Umbilical cord (tissue), 2 donors: ENCODE measurements around the gene TNFRSF14. TPM values are rescaled to one million over a fixed set of nuclear protein-coding genes. Genes with fewer than 3 reads are reported as not detected.
"Not testable (repeated sequence)": the region's sequence is repeated elsewhere in the genome, so short reads cannot be mapped to it uniquely, and the experiment has no call there.

Experiments used
- DNase-seq: peaks from one replicate; pipeline ENCODE4 v3.0.0-alpha.2; 2015; ENCODE audit warnings: low spot score
- total RNA-seq: library from RNA; depleted of rRNA; stranded (reverse); fragments of >200 nt; gene quantifications from one replicate; pipeline ENCODE4 v1.2.3, GENCODE V29; 2014; ENCODE audit warnings: low replicate concordance; ENCODE audit not compliant: insufficient read depth

Gene TNFRSF14
- total RNA-seq, 1 donor from 2014 or later = 20.2 TPM

GRCh38 chr1:2538376-2538775 lies 17.8 kb upstream of the TNFRSF14 start:
- no peak for DNase-seq

- DNase-seq = no peak
Measured at GRCh38 chr1:2538872-2539271, 17.3 kb upstream of the TNFRSF14 start.

- DNase-seq = no peak
Measured at GRCh38 chr1:2539312-2539907, 16.8 kb upstream of the TNFRSF14 start.

- DNase-seq = no peak
Measured at GRCh38 chr1:2540816-2541492, 15.2 kb upstream of the TNFRSF14 start.

GRCh38 chr1:2541619-2542245 lies 14.4 kb upstream of the TNFRSF14 start:
- peak; percentile 59 for DNase-seq

GRCh38 chr1:2542246-2542915 lies 13.8 kb upstream of the TNFRSF14 start:
- DNase-seq = no peak

- peak; percentile 36 for DNase-seq
Measured at GRCh38 chr1:2543543-2544092, 12.6 kb upstream of the TNFRSF14 start.

GRCh38 chr1:2544093-2544874 lies 11.9 kb upstream of the TNFRSF14 start:
- peak; percentile 51 for DNase-seq

GRCh38 chr1:2544875-2545640 lies 11.1 kb upstream of the TNFRSF14 start:
- peak; percentile 46 for DNase-seq

GRCh38 chr1:2545754-2546514 lies 10.2 kb upstream of the TNFRSF14 start:
- peak; percentile 70 for DNase-seq

GRCh38 chr1:2546515-2547209 lies 9.5 kb upstream of the TNFRSF14 start:
- peak; percentile 89 for DNase-seq

GRCh38 chr1:2547210-2548067 lies 8.7 kb upstream of the TNFRSF14 start:
- no peak for DNase-seq

GRCh38 chr1:2548068-2548589 lies 8.0 kb upstream of the TNFRSF14 start:
- DNase-seq = peak; percentile 78

- DNase-seq = not testable (repeated sequence)
Measured at GRCh38 chr1:2549367-2550029, 6.7 kb upstream of the TNFRSF14 start.

GRCh38 chr1:2550309-2550861 lies 5.8 kb upstream of the TNFRSF14 start:
- DNase-seq = not testable (repeated sequence)

- not testable (repeated sequence) for DNase-seq
Measured at GRCh38 chr1:2551544-2551943, 4.6 kb upstream of the TNFRSF14 start.

GRCh38 chr1:2552189-2552588 lies 4.0 kb upstream of the TNFRSF14 start:
- DNase-seq = no peak
